Mesenchymal stem cell (in vitro differentiated cells and primary cell): ENCODE results near the gene MAFG.
A peak's percentile ranks its signal among the peaks of the same experiment; 100 is the strongest.

Experiments used
- DNase-seq: peaks from one replicate; pipeline ENCODE4 v3.0.0-alpha.2; 2013
- H2AFZ ChIP-seq: one replicate; pipeline ENCODE4 v1.6.1; 2013; ENCODE audit warnings: low read depth, mild to moderate bottlenecking, control low read depth, inconsistent platforms, low read length, moderate library complexity
- H2AK5ac ChIP-seq: 2 replicates; pipeline ENCODE4 v1.6.1; 2013; ENCODE audit warnings: low read length, moderate library complexity, mild to moderate bottlenecking, inconsistent platforms; ENCODE audit not compliant: severe bottlenecking
- H2BK120ac ChIP-seq: one replicate; pipeline ENCODE4 v1.6.1; 2013; ENCODE audit warnings: low read depth, mild to moderate bottlenecking, inconsistent platforms, low read length, moderate library complexity
- H2BK12ac ChIP-seq, 2 experiments: one replicate each; pipeline ENCODE4 v1.6.1; 2013; ENCODE audit warnings: inconsistent platforms in 2 of 2, low read length in 2 of 2, mild to moderate bottlenecking in 2 of 2, moderate library complexity in 2 of 2, control low read depth in 1 of 2
- H2BK15ac ChIP-seq: one replicate; pipeline ENCODE4 v1.6.1; 2013; ENCODE audit warnings: mild to moderate bottlenecking, low read depth, inconsistent platforms; ENCODE audit not compliant: poor library complexity, severe bottlenecking
- H2BK5ac ChIP-seq: 2 replicates; pipeline ENCODE4 v1.6.1; 2013; ENCODE audit warnings: low read depth, mild to moderate bottlenecking, low read length, control low read depth, inconsistent platforms; ENCODE audit not compliant: poor library complexity, severe bottlenecking
- H3K14ac ChIP-seq, 2 experiments: one replicate each; pipeline ENCODE4 v1.6.1; 2013; ENCODE audit warnings: inconsistent platforms in 2 of 2, low read length in 2 of 2, control low read depth in 1 of 2, mild to moderate bottlenecking in 1 of 2, moderate library complexity in 1 of 2
- H3K18ac ChIP-seq, 2 experiments: one replicate each; pipeline ENCODE4 v1.6.1; 2013; ENCODE audit warnings: inconsistent platforms in 2 of 2, low read length in 2 of 2, control low read depth in 1 of 2, low read depth in 1 of 2, mild to moderate bottlenecking in 1 of 2
- H3K23ac ChIP-seq, 2 experiments: one replicate each; pipeline ENCODE4 v1.6.1; 2013; ENCODE audit warnings: inconsistent platforms in 2 of 2, low read length in 2 of 2, mild to moderate bottlenecking in 2 of 2, moderate library complexity in 2 of 2, control low read depth in 1 of 2
- H3K27ac ChIP-seq: 2 replicates; pipeline ENCODE4 v1.5.1; 2013; ENCODE audit warnings: mild to moderate bottlenecking, moderate library complexity, low read length, control low read depth, inconsistent platforms; ENCODE audit not compliant: poor library complexity, severe bottlenecking
- H3K27me3 ChIP-seq, 2 experiments: 2 replicates each; pipeline versions ENCODE4 v1.6.1 to v1.7.0; 2013; ENCODE audit warnings: low read length in 2 of 2, mild to moderate bottlenecking in 2 of 2, moderate library complexity in 2 of 2, control low read depth in 1 of 2, inconsistent platforms in 1 of 2; ENCODE audit not compliant: control insufficient read depth in 1 of 2, insufficient read depth in 1 of 2
- H3K36me3 ChIP-seq, 2 experiments: 2 replicates each; pipeline versions ENCODE4 v1.6.1 to v1.7.0; 2013; ENCODE audit warnings: low read length in 2 of 2, control low read depth in 1 of 2, inconsistent platforms in 1 of 2, low read depth in 1 of 2, mild to moderate bottlenecking in 1 of 2; ENCODE audit not compliant: insufficient read depth in 2 of 2, control insufficient read depth in 1 of 2
- H3K4ac ChIP-seq, 2 experiments: one replicate each; pipeline ENCODE4 v1.6.1; 2013; ENCODE audit warnings: inconsistent platforms in 2 of 2, low read length in 2 of 2, mild to moderate bottlenecking in 2 of 2, moderate library complexity in 2 of 2, control low read depth in 1 of 2, low read depth in 1 of 2
- H3K4me1 ChIP-seq: 2 replicates; pipeline ENCODE4 v1.6.1; 2013; ENCODE audit warnings: low read depth, low read length, control low read depth; ENCODE audit not compliant: control insufficient read depth, insufficient read depth
- H3K4me2 ChIP-seq: 2 replicates; pipeline ENCODE4 v1.6.1; 2013; ENCODE audit warnings: low read length, mild to moderate bottlenecking, inconsistent platforms; ENCODE audit not compliant: poor library complexity, severe bottlenecking
- H3K4me3 ChIP-seq, 2 experiments: 2 replicates each; pipeline versions ENCODE4 v1.5.1 to v1.7.0; 2013; ENCODE audit warnings: low read length in 2 of 2, mild to moderate bottlenecking in 2 of 2, control low read depth in 1 of 2, low read depth in 1 of 2; ENCODE audit not compliant: insufficient read depth in 1 of 2
- H3K79me1 ChIP-seq: replicated peaks from 2 replicates; pipeline ENCODE4 v1.6.1; 2013; ENCODE audit warnings: mild to moderate bottlenecking, control low read depth, low read length, inconsistent platforms; ENCODE audit not compliant: poor library complexity, severe bottlenecking
- H3K9ac ChIP-seq: 2 replicates; pipeline ENCODE4 v1.7.0; 2013; ENCODE audit warnings: mild to moderate bottlenecking, low read length, moderate library complexity
- H3K9me3 ChIP-seq: 2 replicates; pipeline ENCODE4 v1.7.0; 2013; ENCODE audit warnings: mild to moderate bottlenecking, low read length; ENCODE audit not compliant: control insufficient read depth
- H4K8ac ChIP-seq: one replicate; pipeline ENCODE4 v1.6.1; 2013; ENCODE audit warnings: inconsistent platforms, mild to moderate bottlenecking, low read length, moderate library complexity
- H4K91ac ChIP-seq: one replicate; pipeline ENCODE4 v1.6.1; 2013; ENCODE audit warnings: mild to moderate bottlenecking, low read length, inconsistent platforms
- WGBS: methylation state at CpG from one replicate; pipeline ENCODE4 v1.1.7; 2013; ENCODE audit warnings: mixed read lengths; 5-methylcytosine and 5-hydroxymethylcytosine counted together

Gene MAFG

GRCh38 chr17:81930142-81931125, 2.9 kb upstream of the MAFG start:
- Histone ChIP-seq H3K9ac (no peak overlapping the region), H3K4me3 (no peak overlapping the region), H3K14ac (no peak overlapping the region), H3K27ac (no peak overlapping the region), H3K4ac (no peak overlapping the region), H3K18ac (no peak overlapping the region), H2AFZ (no peak overlapping the region), H3K79me1 (peaks cover 17% of the 10 kb centered on the region), H2AK5ac (no peak overlapping the region), H3K9me3 (no peaks in the 10 kb centered on the region), H2BK5ac (no peak overlapping the region), H2BK120ac (no peak overlapping the region), H2BK12ac (no peak overlapping the region), H3K36me3 (peaks cover 0 to 42% of the 10 kb centered on the region in 2 experiments), H2BK15ac (no peak overlapping the region), H3K23ac (no peak overlapping the region), H3K4me2 (no peak overlapping the region), H3K4me1 (peaks cover 44% of the 10 kb centered on the region), H4K8ac (no peak overlapping the region), H3K27me3 (peaks cover 0 to 17% of the 10 kb centered on the region in 2 experiments), H4K91ac (no peak overlapping the region)
- 79% methylated on average over 20 of the region's 20 CpGs for WGBS
- DNase-seq, result no peak

DNA sequence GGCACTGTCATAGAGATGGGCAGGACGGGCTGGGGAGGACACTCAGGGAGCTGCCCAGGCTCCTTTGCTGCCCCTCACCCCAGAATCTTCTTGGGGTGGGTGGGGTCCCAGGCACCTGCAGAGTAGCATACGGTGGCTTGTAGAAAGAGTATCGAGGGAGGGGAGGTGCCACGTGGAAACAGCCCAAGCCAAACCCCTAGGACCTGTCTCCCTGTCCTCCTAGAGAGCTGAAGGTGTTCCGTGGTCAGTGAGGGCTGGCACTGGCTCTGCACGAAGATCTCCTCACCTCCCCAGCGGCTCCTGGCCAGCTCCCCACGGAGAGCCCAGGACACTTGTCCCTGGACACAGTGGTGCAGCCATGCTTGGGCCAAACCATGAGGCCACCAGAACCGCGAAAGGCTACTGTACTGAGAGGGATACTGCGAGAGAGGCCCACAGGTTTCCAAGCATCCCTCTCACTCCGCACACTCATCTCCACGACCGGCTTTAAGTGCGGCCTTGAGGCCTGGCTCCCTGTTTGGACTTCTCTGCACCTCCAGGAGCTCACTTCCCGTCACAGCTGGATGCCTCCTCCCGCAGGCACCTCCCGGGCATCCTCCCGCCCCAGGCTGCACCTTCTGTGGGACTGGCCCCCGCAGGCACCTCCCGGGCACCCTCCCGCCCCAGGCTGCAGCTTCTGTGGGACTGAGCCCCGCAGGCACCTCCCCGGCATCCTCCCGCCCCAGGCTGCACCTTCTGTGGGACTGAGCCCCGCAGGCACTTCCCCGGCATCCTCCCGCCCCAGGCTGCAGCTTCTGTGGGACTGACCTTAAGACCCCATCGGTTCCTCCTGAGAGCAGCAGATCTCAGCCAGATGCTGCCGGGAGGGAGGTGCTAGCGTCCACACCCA, 2.0 kb upstream of the MAFG start:
- no peak overlapping the region for H2AK5ac ChIP-seq
- no peak for DNase-seq
- no peak overlapping the region for H3K4ac ChIP-seq
- no peak overlapping the region for H4K8ac ChIP-seq
- H3K14ac ChIP-seq, result no peak overlapping the region
- no peak overlapping the region for H3K9ac ChIP-seq
- H3K27me3 ChIP-seq, result peaks cover 0 to 17% of the 10 kb centered on the region in 2 experiments
- no peak overlapping the region for H4K91ac ChIP-seq
- no peak overlapping the region for H2BK12ac ChIP-seq
- H2BK15ac ChIP-seq, result no peak overlapping the region
- peaks cover 0 to 37% of the 10 kb centered on the region in 2 experiments for H3K36me3 ChIP-seq
- H3K79me1 ChIP-seq, result peaks cover 10% of the 10 kb centered on the region
- H3K4me1 ChIP-seq, result peaks cover 44% of the 10 kb centered on the region
- no peak overlapping the region for H3K18ac ChIP-seq
- H3K4me3 ChIP-seq, result peak overlapping the region in 1 of 2 experiments; percentile 78
- no peak overlapping the region for H2BK120ac ChIP-seq
- 89% methylated on average over 31 of the region's 31 CpGs for WGBS
- H3K4me2 ChIP-seq, result no peak overlapping the region
- H3K27ac ChIP-seq, result no peak overlapping the region
- no peak overlapping the region for H3K23ac ChIP-seq
- no peaks in the 10 kb centered on the region for H3K9me3 ChIP-seq
- H2BK5ac ChIP-seq, result no peak overlapping the region
- H2AFZ ChIP-seq, result no peak overlapping the region

DNA sequence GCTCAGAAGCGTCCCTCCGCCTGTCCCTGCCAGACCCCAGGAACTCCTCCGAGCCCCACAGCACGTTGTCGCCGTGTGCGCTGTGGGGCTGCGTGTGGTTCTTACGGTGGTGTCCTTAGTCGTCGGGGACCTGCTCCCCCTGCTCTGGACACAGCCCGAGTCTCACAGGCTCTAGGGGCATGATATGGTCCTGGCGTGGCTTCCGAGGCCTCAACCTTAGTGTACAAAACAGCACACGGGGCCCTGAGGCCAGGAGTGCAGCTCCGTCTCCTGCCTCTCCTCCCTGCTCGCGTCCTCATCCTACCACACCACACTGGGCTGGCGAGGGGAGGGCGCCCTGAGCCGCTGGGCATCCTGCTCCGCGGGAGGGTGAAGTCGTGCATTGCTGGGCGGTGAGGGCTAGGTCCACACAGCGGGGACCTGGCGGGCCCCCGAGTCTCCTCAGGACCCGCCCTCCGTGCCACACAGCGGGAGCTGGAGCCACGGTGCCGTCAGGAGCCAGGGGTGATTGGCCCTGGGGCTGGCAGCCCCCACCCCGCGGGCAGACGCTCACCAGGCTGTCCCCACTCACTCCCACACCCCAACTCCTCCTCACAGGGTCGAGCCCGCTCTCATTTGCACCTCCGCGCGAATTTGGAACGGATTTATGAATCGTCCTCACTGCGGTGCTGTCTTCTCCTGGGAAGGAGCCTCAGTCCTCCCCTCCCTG, 1.2 kb upstream of the MAFG start:
- Histone ChIP-seq H4K8ac (peak overlapping the region; percentile 70), H3K23ac (peak overlapping the region in 1 of 2 experiments; percentile 91), H2AK5ac (peak overlapping the region; percentile 57), H3K27ac (no peak overlapping the region), H3K18ac (peak overlapping the region; percentile 49 to 90), H3K27me3 (peaks cover 0 to 17% of the 10 kb centered on the region in 2 experiments), H3K9me3 (no peaks in the 10 kb centered on the region), H3K4me2 (peak overlapping the region; percentile 82), H3K4ac (peak overlapping the region; percentile 6 to 93), H2BK15ac (no peak overlapping the region), H2BK120ac (peak overlapping the region; percentile 84), H2BK12ac (peak overlapping the region in 1 of 2 experiments; percentile 88), H3K14ac (peak overlapping the region in 1 of 2 experiments; percentile 94), H2BK5ac (no peak overlapping the region), H3K36me3 (peaks cover 0 to 29% of the 10 kb centered on the region in 2 experiments), H3K4me3 (peak overlapping the region; percentile 78 to 88), H3K79me1 (peaks cover 10% of the 10 kb centered on the region), H2AFZ (peak overlapping the region; percentile 82), H3K4me1 (peaks cover 51% of the 10 kb centered on the region), H3K9ac (peak overlapping the region; percentile 79), H4K91ac (peak overlapping the region; percentile 77)
- WGBS, result 49% methylated on average over 44 of the region's 44 CpGs
- DNase-seq, result peak; percentile 18
